Measurements from ENCODE around the gene ADARB2. TPM values are rescaled to one million over a fixed set of nuclear protein-coding genes. Genes with fewer than 3 reads are reported as not detected.

ADARB2 gene
- total RNA-seq, 4 donors from 2014 or later: 0.13 to 6.1 (median 0.57) TPM

DNA sequence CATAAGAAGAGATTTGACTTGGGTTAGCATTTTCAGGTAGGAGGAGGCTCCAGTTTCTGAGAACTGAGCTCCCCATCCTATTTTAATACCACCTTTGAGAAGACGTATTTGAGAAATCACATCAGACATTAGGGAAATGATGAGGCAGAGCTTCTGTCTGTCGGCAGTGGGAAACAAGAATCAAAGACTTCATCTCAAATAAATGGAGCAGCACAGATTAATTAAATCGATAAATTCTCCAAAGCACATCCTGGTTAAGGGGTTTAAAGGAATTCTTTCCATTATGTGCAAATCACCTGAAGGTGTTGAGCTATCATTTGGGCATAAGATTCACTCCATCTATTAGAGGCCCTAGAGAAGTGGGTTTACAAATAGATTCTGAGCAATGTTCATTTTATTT is 7.6 kb downstream of the ADARB2 start:
- DNase-seq (ENCODE audit: low spot score): no peak
- ATAC-seq (ENCODE audit: low FRiP score): no peak
- TF ChIP-seq, protein P1, sequence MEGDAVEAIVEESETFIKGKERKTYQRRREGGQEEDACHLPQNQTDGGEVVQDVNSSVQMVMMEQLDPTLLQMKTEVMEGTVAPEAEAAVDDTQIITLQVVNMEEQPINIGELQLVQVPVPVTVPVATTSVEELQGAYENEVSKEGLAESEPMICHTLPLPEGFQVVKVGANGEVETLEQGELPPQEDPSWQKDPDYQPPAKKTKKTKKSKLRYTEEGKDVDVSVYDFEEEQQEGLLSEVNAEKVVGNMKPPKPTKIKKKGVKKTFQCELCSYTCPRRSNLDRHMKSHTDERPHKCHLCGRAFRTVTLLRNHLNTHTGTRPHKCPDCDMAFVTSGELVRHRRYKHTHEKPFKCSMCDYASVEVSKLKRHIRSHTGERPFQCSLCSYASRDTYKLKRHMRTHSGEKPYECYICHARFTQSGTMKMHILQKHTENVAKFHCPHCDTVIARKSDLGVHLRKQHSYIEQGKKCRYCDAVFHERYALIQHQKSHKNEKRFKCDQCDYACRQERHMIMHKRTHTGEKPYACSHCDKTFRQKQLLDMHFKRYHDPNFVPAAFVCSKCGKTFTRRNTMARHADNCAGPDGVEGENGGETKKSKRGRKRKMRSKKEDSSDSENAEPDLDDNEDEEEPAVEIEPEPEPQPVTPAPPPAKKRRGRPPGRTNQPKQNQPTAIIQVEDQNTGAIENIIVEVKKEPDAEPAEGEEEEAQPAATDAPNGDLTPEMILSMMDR (IDR thresholded peaks at IDR 0.05): no peak

DNA sequence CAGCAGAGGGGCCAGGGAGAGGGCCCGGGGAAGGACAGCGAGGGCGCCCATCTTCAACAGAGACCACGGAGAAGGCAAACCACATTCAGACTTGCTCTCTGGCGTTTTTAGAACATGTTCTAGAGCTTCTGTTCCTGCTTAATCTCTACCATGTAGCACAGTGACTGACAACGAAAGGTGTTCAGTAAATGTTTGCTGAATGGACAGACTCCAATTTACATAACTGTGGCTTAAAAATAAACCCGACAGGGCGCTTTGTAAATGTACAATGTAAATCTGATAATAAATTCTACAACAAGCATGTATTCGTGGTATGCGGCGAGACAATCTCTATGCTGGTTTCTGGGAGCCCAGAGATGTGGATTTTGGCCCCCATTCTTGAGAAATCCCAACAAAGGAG is 10.5 kb downstream of the ADARB2 start:
- TF ChIP-seq, protein P1 (IDR thresholded peaks at IDR 0.05): no peak
- no peak for DNase-seq (ENCODE audit: low spot score)
- ATAC-seq (ENCODE audit: low FRiP score): no peak

DNA sequence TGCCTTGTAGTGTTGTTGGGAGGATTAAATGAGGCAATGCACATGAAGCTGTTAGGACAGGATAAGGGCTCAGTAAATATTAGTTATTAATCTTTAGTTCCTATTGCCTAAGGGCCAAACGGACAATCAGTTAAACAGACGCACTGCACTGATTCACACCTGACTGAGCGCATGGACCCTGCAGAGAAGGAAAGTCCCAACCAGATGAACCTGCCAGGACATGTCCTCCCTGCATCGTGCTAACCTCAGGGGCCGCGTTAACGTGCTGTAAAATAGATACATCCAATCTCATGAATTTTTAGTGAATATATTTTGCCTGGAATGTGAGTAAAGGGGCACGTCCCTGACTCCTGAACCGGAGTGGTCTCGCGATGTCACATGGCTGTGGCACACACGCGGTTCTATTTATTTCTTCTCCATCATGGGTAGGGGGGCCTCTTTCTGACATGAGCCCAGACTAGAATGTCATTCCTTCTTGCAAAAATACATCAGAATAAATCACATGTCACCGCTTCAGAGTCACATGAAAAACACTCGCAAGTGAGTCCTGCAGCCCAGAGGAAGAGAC is 12.3 kb downstream of the ADARB2 start:
- DNase-seq (ENCODE audit: low spot score) (no peak), ATAC-seq (ENCODE audit: low FRiP score) (no peak)
- TF ChIP-seq, protein P1 (IDR thresholded peaks at IDR 0.05): no peak

DNA sequence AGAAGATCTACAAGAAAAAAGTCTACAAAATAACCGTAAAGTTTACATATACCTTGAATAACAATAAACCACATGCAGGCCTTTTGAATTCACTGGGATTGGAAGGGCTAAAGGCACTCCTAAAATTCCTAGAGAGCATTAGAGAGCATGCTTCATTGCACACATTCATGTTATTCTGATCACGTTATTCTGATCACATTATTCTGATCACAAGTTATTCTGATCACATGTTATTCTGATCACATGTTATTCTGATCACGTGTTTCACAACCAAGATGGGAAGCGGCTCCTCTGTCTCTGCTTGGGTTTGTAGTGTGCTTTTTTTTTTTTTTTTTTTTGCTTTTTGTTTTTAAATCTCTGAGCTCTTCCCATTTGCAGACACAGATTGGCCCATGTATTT is 20.5 kb downstream of the ADARB2 start:
- TF ChIP-seq, protein P1 (IDR thresholded peaks at IDR 0.05): no peak
- ATAC-seq (ENCODE audit: low FRiP score) (no peak), DNase-seq (ENCODE audit: low spot score) (no peak)

DNA sequence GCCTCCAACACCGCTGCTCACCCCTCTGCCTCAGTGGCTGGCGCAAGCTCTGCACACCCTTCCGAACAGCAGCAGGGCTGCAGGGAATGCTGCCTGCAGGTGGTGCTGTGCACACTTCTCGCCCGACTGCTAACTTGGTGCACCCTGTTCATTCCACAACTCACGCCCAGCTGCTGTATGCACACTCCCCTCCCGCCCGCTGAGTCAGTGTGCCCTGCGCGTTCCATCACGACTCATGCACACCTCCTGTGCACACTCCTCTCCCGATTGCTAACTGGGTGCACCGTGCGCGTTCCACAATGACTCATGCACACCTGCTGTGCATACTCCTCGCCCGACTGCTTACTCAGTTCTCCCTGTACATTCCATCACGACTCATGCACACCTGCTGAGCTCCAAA is 21.5 kb downstream of the ADARB2 start:
- DNase-seq (ENCODE audit: low spot score) (no peak), ATAC-seq (ENCODE audit: low FRiP score) (no peak)
- TF ChIP-seq, protein P1 (IDR thresholded peaks at IDR 0.05): no peak

DNA sequence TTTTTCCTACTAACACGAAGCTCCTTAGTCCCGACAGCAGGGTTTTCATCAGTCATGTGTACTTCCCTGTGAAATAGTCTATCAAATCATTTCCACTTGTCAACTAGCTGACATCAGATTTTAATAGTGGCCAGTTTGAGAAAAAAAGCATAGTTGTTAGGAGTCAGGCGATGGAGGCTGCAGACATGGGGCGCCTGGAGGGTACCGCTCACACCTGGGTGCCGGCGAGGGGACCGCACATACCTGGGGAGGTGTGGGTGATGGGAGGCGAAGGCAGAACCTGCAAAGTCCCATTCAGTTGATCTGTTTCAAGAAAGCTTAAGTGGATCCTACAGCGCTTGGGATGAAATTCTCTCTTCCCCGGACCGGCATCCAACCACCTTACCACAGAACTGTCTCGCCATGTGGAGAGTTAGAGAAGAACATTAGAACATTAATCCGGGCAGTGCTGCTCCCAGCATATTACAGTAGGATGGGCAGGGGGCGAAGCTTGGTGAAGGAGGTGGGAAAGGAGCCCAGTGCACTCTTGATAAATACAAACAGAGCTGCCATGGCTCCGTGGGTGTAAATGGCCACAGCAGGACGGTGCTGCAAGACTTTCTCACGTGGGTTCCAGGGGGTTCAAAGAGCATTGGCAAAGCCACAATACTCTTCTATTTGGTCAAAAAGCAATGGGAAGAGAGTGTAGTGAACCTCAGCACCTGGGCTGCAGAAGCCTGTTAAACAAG is 24.2 kb downstream of the ADARB2 start:
- TF ChIP-seq, protein P1 (IDR thresholded peaks at IDR 0.05): no peak
- ATAC-seq (ENCODE audit: low FRiP score): no peak
- DNase-seq (ENCODE audit: low spot score): no peak

DNA sequence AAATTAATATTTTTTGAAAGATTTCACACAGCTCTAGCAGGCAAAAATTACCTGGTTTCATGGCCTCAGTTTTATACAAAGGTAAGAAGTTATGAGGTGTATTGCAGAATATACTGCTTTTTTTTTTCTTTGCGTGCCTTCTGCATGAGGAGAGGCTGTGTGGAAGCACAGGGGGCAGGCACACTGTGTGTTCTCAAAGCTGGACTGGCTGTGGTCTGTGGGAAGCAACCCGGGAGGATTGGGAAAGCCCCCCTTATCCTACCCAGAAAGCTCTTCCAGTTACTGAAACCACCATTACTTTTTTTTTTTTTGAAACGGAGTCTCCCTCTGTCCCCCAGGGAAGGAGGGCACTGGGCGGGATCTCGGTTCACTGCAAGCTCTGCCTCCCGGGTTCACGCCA is 25.0 kb downstream of the ADARB2 start:
- TF ChIP-seq, protein P1 (IDR thresholded peaks at IDR 0.05): no peak
- DNase-seq (ENCODE audit: low spot score) (no peak), ATAC-seq (ENCODE audit: low FRiP score) (no peak)
